NCI-H510A treated with DMSO at 0.1 percent for 48 hours (cell line): Measurements from ENCODE around the gene MAGI2.
A peak's percentile ranks its signal among the peaks of the same experiment; 100 is the strongest.

Experiments used
- DNase-seq: peaks from one replicate; lab custom pipeline; 2025; lab: John Stamatoyannopoulos, UW

The MAGI2 gene

GRCh38 chr7:78140109-78140508 lies 1313.4 kb downstream of the MAGI2 start:
- DNase-seq = no peak

- no peak for DNase-seq
Observed at GRCh38 chr7:78139335-78139734, 1314.1 kb downstream of the MAGI2 start.

- DNase-seq = no peak
Observed at GRCh38 chr7:78134774-78135173, 1318.7 kb downstream of the MAGI2 start.

GRCh38 chr7:78134256-78134655 lies 1319.2 kb downstream of the MAGI2 start:
- DNase-seq = no peak

- DNase-seq = peak; percentile 65
Observed at GRCh38 chr7:78130446-78131215, 1322.8 kb downstream of the MAGI2 start.

GRCh38 chr7:78129865-78130264 lies 1323.6 kb downstream of the MAGI2 start:
- no peak for DNase-seq

- DNase-seq = no peak
Observed at GRCh38 chr7:78127009-78127408, 1326.5 kb downstream of the MAGI2 start.

GRCh38 chr7:78125884-78126283 lies 1327.6 kb downstream of the MAGI2 start:
- DNase-seq = no peak

GRCh38 chr7:78124216-78124615 lies 1329.3 kb downstream of the MAGI2 start:
- no peak for DNase-seq

GRCh38 chr7:78121888-78122287 lies 1331.6 kb downstream of the MAGI2 start:
- no peak for DNase-seq

GRCh38 chr7:78118470-78118869 lies 1335.0 kb downstream of the MAGI2 start:
- DNase-seq = no peak

- DNase-seq = no peak
Observed at GRCh38 chr7:78115876-78116275, 1337.6 kb downstream of the MAGI2 start.

GRCh38 chr7:78114993-78115392 lies 1338.5 kb downstream of the MAGI2 start:
- no peak for DNase-seq

GRCh38 chr7:78112488-78112887 lies 1341.0 kb downstream of the MAGI2 start:
- no peak for DNase-seq

GRCh38 chr7:78111386-78111785 lies 1342.1 kb downstream of the MAGI2 start:
- DNase-seq = no peak

- DNase-seq = no peak
Observed at GRCh38 chr7:78103475-78103874, 1350.0 kb downstream of the MAGI2 start.

- no peak for DNase-seq
Observed at GRCh38 chr7:78101076-78101475, 1352.4 kb downstream of the MAGI2 start.

GRCh38 chr7:78099715-78100394 lies 1353.6 kb downstream of the MAGI2 start:
- DNase-seq = no peak

- DNase-seq = no peak
Observed at GRCh38 chr7:78095549-78095948, 1357.9 kb downstream of the MAGI2 start.

GRCh38 chr7:78092331-78092730 lies 1361.1 kb downstream of the MAGI2 start:
- no peak for DNase-seq

GRCh38 chr7:78090616-78091015 lies 1362.9 kb downstream of the MAGI2 start:
- no peak for DNase-seq

- DNase-seq = no peak
Observed at GRCh38 chr7:78083476-78084120, 1369.9 kb downstream of the MAGI2 start.

- no peak for DNase-seq
Observed at GRCh38 chr7:78082556-78082955, 1370.9 kb downstream of the MAGI2 start.
